ENCODE measurements around the gene LILRB2.

GRCh38 chr19:54262066-54262465 is 18.8 kb downstream of the LILRB2 start:
- no peak for TF ChIP-seq CTCF (IDR thresholded peaks at IDR 0.05)
- no peak for TF ChIP-seq POLR2A (IDR thresholded peaks at IDR 0.05)
